Thoracic aorta (tissue), 2 donors: Measurements from ENCODE around the gene LRCH3. TPM values are rescaled to one million over a fixed set of nuclear protein-coding genes. Genes with fewer than 3 reads are reported as not detected.

Experiments used
- ATAC-seq: fragments of 150-250 bp; one replicate; pipeline ENCODE4 v1.8.0; 2017; ENCODE audit warnings: low read depth; ENCODE audit not compliant: insufficient number of reproducible peaks, low FRiP score
- DNase-seq: peaks from one replicate; pipeline ENCODE4 v3.0.0-alpha.2; 2020; ENCODE audit warnings: low spot score
- H3K27ac ChIP-seq, 2 donors: fragments of 200-600 bp; sonication (generic); 1 replicate in 1 of 2; 2 replicates in 1 of 2; pipeline ENCODE4 v1.5.1; 2016; ENCODE audit warnings: mild to moderate bottlenecking in 2 of 2, moderate library complexity in 2 of 2
- H3K27me3 ChIP-seq: fragments of 200-600 bp; sonication (generic); replicated peaks from 2 replicates; pipeline ENCODE4 v1.6.0; 2016; ENCODE audit warnings: mild to moderate bottlenecking; ENCODE audit not compliant: insufficient read depth
- H3K36me3 ChIP-seq: fragments of 200-600 bp; sonication (generic); one replicate; pipeline ENCODE4 v1.5.1; 2016
- H3K4me1 ChIP-seq, 2 donors: fragments of 200-600 bp; sonication (generic); 1 replicate in 1 of 2; 2 replicates in 1 of 2; pipeline versions ENCODE4 v1.5.1 to v1.6.0; 2016; ENCODE audit warnings: low read depth in 2 of 2, mild to moderate bottlenecking in 1 of 2; ENCODE audit not compliant: control insufficient read depth in 1 of 2
- H3K4me3 ChIP-seq: fragments of 200-600 bp; sonication (generic); 2 replicates; pipeline ENCODE4 v1.5.1; 2016; ENCODE audit warnings: mild to moderate bottlenecking
- H3K9me3 ChIP-seq: fragments of 200-600 bp; sonication (generic); 2 replicates; pipeline ENCODE4 v1.5.1; 2016
- total RNA-seq, 2 donors: library from RNA; depleted of rRNA; stranded (reverse); fragments of >200 nt; gene quantifications; one replicate each; pipeline versions ENCODE4 v1.1.0 to v1.2.3, GENCODE V29; 2016
- TF ChIP-seq, protein P1 (sequence below): fragments of 200-600 bp; sonication (generic); IDR thresholded peaks from one replicate; pipeline ENCODE4 v1.5.1; 2019; ENCODE audit warnings: antibody characterized with exemption

LRCH3 gene
- total RNA-seq: 10 to 100 TPM; 66.7 to 87.6 TPM

DNA sequence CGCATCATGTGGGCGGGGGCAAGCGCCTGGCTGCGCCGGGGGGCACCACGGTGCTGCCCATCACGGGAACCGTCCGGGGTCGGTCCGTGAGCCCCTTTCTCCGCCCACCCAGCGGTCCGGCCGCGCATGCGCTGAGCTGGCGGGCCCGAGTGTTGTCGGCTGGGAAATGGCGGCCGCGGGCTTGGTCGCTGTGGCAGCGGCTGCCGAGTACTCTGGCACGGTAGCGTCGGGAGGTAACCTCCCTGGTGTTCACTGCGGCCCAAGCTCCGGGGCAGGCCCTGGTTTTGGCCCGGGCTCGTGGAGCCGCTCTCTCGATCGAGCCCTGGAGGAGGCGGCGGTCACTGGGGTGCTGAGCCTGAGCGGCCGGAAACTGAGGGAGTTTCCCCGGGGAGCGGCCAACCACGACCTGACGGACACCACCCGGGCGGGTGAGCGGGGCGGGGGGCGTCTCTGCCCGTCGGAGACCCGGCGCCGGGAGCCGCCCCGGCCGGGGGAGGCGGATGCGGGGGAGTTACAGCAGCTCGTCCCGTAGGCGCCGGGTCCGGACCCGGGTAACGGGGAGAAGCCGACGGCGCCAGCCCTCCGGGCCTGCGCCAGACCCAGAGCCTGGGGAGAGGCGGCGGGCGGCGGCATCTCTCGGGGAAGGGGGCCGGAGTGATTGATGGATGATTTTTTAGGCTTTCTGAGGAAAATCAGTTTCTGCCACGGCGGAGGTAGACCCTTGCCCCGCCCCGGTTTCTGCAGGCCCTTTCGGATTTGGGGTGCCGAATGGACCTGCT is at the start of gene LRCH3:
TSS of gene LRCH3 (plus strand) at position 142 of the 779 bp plus-strand sequence. CDS start at position 167, 25 bp downstream.
- ATAC-seq (peak; percentile 34), DNase-seq (peak; percentile 40)
- H3K4me1 ChIP-seq: peaks cover 16 to 38% of the 10 kb centered on the region in 2 donors
- H3K36me3 ChIP-seq: no peaks in the 10 kb centered on the region
- H3K9me3 ChIP-seq: no peaks in the 10 kb centered on the region
- H3K4me3 ChIP-seq: peak within 1 kb of the TSS; percentile 92
- TF ChIP-seq, protein P1, sequence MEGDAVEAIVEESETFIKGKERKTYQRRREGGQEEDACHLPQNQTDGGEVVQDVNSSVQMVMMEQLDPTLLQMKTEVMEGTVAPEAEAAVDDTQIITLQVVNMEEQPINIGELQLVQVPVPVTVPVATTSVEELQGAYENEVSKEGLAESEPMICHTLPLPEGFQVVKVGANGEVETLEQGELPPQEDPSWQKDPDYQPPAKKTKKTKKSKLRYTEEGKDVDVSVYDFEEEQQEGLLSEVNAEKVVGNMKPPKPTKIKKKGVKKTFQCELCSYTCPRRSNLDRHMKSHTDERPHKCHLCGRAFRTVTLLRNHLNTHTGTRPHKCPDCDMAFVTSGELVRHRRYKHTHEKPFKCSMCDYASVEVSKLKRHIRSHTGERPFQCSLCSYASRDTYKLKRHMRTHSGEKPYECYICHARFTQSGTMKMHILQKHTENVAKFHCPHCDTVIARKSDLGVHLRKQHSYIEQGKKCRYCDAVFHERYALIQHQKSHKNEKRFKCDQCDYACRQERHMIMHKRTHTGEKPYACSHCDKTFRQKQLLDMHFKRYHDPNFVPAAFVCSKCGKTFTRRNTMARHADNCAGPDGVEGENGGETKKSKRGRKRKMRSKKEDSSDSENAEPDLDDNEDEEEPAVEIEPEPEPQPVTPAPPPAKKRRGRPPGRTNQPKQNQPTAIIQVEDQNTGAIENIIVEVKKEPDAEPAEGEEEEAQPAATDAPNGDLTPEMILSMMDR: no peak
- no peaks in the 10 kb centered on the region for H3K27me3 ChIP-seq
- peak within 1 kb of the TSS; percentile 93 to 95 for H3K27ac ChIP-seq

DNA sequence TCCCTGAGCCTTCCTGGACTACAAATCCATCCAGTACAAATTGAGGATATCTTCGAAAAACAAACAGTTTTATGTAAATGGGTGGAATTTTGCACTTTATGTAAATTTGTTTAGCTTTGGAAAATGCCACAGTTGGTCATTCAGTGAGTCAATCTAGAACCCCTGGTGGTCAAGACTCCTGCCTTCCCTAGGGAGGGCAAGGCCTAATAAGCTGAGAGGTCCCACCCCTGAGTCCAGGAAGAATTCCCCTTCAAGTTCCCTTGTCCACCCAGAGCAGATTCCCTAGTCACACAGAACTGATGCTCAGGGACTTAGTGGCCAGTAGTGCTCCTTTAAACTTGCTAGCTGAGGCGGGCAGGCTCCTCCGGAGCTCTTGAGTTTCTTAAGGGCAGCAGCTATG is 48.3 kb upstream of the LRCH3 start:
- no peak overlapping the region for H3K4me3 ChIP-seq
- peaks cover 0 to 3% of the 10 kb centered on the region in 2 donors for H3K4me1 ChIP-seq
- H3K36me3 ChIP-seq: no peaks in the 10 kb centered on the region
- H3K27me3 ChIP-seq: no peaks in the 10 kb centered on the region
- TF ChIP-seq, protein P1: no peak
- no peaks in the 10 kb centered on the region for H3K9me3 ChIP-seq
- H3K27ac ChIP-seq: no peak overlapping the region
- ATAC-seq (no peak), DNase-seq (no peak)

DNA sequence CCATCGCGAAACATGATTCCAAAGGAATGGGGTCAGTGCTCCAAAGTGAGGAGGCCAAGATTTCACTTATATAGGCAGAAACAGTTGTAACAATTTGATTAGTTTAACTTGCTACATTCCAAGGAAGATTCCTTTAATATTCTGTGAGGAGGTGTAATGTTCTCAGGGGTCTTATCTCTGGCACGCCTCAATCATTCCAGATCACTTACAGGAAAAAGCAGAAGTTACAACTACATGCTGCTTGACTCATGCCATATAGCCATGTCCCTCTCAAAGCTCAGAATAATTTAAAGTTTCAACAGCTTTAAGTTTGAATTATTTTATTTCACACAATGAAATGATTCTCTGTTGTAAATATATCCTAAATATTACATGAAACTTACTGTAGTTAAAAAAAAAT is 44.8 kb upstream of the LRCH3 start:
- Histone ChIP-seq H3K36me3 (no peaks in the 10 kb centered on the region), H3K27ac (no peak overlapping the region), H3K9me3 (no peaks in the 10 kb centered on the region), H3K4me3 (no peak overlapping the region), H3K27me3 (no peaks in the 10 kb centered on the region), H3K4me1 (peaks cover 5 to 13% of the 10 kb centered on the region in 2 donors)
- TF ChIP-seq, protein P1: no peak
- ATAC-seq: no peak
- DNase-seq: no peak

DNA sequence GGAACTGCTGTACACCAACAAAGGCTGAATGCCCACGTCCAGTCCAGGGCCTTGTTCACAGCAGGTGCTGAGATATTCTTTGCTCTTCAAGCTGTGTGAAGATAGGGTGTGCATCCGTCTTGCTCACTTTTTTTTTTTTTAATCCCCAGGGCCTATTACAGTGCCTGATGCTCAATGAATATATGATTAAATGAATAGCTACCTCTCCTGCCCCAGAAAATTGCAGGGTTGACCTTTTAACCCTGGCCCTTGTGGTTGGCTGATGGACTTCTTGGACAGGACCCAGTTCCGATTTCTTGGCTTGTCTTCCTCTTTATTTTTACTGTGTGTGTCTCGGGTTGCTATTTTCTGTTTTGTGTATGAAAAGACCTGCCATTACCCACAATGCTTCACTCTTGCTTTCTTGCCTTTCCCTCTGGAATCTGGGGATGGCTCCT is 44.2 kb upstream of the LRCH3 start:
- Histone ChIP-seq H3K27ac (no peak overlapping the region), H3K36me3 (no peaks in the 10 kb centered on the region), H3K4me1 (peaks cover 7 to 18% of the 10 kb centered on the region in 2 donors), H3K4me3 (no peak overlapping the region), H3K27me3 (no peaks in the 10 kb centered on the region), H3K9me3 (no peaks in the 10 kb centered on the region)
- ATAC-seq (no peak), DNase-seq (no peak)
- TF ChIP-seq, protein P1: no peak

DNA sequence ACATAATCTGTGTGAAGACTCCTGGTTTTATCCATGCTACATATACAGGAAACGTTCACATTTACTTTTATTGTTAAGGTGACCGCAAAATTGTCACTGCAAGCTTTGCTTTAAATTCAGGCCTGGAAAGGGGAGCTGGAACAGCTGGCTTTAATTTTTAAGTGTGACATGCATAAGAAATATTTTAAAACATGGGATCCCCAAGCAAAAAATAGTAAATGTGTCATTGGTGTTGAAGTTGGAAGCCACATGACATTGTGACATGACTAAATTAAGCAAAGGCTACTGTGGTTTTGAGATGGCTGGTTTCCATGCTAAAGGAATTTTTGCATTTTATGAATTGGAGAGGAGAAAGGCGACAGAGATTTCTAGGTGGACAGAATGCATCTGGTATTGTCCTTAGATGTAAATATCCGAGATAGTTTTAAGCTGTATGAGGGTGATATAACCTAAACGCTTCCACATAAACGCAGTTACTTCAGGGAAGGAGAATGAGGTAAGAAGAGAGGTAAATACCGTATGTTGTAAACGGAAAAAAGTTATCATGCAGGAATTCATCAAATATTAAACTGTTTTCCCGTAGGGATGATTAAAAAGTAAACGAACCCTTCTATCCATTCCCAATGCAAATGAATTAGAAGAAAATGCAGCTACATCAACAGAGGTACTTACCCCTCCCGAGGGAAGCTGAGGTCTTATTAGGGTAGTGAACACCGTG is 42.3 kb upstream of the LRCH3 start:
- DNase-seq (no peak), ATAC-seq (peak; percentile 49)
- Histone ChIP-seq H3K36me3 (no peaks in the 10 kb centered on the region), H3K9me3 (no peaks in the 10 kb centered on the region), H3K27me3 (no peaks in the 10 kb centered on the region), H3K4me1 (peaks cover 10 to 33% of the 10 kb centered on the region in 2 donors), H3K4me3 (peak overlapping the region; percentile 93), H3K27ac (peak overlapping the region; percentile 94 to 97)
- TF ChIP-seq, protein P1: no peak
